ENCODE measurements around the gene GALK1.
A peak's percentile ranks its signal among the peaks of the same experiment; 100 is the strongest.

- TF ChIP-seq POLR2A (IDR thresholded peaks at IDR 0.05) = no peak
- TF ChIP-seq, protein P1, sequence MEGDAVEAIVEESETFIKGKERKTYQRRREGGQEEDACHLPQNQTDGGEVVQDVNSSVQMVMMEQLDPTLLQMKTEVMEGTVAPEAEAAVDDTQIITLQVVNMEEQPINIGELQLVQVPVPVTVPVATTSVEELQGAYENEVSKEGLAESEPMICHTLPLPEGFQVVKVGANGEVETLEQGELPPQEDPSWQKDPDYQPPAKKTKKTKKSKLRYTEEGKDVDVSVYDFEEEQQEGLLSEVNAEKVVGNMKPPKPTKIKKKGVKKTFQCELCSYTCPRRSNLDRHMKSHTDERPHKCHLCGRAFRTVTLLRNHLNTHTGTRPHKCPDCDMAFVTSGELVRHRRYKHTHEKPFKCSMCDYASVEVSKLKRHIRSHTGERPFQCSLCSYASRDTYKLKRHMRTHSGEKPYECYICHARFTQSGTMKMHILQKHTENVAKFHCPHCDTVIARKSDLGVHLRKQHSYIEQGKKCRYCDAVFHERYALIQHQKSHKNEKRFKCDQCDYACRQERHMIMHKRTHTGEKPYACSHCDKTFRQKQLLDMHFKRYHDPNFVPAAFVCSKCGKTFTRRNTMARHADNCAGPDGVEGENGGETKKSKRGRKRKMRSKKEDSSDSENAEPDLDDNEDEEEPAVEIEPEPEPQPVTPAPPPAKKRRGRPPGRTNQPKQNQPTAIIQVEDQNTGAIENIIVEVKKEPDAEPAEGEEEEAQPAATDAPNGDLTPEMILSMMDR (IDR thresholded peaks at IDR 0.05) = peak; percentile 56 to 85 (median 60)
These were observed 13.9 kb upstream of the GALK1 start for GRCh38 chr17:75778861-75779249.

Measured in transverse colon (tissue), 3 donors.